GM18858 (cell line): ENCODE measurements around the gene NDST3.
A peak's percentile ranks its signal among the peaks of the same experiment; 100 is the strongest.
"Not testable (repeated sequence)": the region's sequence is repeated elsewhere in the genome, so short reads cannot be mapped to it uniquely, and the experiment has no call there.

Experiments
- ATAC-seq: cut with Tn5 transposase; IDR thresholded peaks from one replicate; pipeline ENCODE4 v1.9.1; 2021; ENCODE audit not compliant: unreplicated experiment

NDST3 gene

DNA sequence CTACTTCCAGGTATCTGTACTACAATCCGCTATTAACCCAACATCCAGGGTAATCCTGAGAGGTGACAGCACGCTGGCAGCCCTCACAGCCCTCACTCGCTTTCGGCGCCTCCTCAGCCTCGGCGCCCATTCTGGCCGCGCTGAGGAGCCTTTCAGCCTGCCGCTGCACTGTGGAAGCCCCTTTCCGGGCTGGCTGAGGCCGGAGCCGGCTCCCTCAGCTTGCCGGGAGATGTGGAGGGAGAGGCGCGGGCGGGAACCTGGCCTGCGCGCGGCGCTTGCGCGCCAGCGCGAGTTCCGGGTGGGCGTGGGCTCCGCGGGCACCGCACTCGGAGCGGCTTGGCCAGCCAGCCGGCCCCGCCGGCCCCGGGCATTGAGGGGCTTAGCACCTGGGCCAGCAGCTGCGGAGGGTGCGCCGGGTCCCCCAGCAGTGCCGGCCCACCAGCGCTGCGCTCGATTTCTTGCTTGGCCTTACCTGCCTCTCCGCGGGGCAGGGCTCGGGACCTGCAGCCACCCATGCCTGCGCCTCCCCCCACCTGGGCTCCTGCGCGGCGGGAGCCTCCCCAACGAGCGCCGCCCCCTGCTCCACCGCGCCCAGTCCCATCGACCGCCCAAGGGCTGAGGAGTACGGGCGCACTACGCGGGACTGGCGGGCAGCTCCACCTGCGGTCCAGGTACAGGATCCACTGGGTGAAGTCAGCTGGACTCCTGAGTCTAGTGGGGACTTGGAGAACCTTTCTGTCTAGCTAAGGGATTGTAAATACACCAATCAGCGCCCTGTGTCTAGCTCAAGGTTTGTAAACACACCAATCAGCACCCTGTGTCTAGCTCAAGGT, 231.2 kb downstream of the NDST3 start:
- no peak for ATAC-seq

DNA sequence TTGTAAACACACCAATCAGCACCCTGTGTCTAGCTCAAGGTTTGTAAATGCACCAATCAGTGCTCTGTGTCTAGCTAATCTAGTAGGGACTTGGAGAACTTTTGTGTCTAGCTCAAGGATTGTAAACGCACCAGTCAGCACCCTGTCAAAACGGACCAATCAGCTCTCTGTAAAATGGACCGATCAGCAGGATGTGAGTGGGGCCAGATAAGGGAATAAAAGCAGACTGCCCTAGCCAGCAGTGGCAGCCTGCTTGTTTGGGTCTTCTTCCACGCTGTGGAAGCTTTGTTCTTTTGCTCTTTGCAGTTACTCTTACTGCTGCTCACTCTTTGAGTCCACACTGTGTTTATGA, 231.8 kb downstream of the NDST3 start:
- ATAC-seq = not testable (repeated sequence)

DNA sequence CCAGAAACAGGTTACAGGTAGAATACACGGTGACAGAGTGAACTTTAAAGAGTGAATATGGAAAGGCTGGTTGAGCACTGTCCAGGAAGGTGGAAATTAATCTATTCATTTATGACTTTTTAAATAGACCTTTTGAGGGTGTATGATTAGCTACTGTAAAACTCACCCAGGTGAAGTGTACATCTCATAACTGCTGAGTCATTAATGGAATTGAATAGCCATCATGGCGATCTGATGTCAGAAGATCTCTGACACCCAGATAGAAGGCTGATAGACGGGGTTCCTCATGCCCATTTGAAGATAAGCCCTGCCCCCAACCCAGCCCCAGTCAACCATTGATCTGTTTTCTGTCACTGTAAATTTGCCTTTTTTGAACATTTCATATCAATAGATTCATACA, 234.5 kb downstream of the NDST3 start:
- no peak for ATAC-seq

DNA sequence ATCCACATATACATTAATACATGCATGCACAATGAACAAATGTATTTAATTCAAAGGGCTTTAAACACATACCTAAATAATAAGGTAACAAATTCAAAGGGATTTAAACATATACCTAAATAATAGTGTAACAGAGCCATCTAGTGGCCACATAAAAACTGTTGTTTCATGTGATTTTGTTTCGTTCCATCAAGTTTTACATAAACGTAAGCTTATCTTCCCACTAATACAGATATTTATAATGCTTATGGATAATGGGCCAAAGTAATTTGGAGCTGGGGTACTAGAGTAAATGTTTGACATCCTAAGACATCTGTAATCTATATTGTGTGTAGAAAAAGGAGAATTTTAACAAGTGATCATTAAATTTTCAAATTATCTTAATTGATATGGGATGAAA, 236.2 kb downstream of the NDST3 start:
- ATAC-seq = peak; percentile 57

DNA sequence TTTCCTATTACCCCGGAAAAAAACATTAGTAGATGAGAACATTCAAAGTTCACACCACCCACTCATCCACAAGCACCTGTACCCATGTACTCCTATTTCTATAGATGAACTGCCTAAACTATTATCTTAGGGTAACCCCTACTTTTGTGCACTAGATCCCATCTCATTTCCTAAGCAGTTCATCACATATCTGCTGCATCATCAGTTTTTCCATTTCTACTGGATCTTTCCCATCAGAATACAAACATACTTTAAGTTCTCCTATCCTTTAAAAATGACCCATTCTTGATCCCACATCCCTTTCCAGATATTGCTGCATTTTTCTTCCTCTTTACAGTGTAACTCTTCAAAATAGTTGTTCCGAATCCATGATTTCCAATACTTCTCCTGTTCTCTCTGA, 237.5 kb downstream of the NDST3 start:
- ATAC-seq = no peak

DNA sequence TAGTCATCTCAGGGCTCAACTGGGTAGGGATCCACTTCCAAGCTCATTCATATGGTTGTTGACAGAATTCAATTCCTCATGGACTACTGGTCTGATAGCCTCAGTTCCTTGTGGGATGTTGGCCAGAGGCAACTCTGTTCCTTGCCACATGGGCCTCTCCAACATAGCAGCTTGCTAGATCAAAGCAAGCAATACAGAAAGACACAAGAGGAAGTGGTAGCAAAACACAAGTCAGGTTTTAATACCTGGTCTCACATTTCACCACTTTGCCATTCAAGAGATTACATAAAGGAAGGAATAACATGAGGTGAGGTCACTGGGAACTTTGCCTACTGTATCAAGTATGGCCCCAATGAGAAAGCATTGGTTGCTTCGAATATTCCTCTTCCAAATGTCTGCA, 239.4 kb downstream of the NDST3 start:
- ATAC-seq = no peak

DNA sequence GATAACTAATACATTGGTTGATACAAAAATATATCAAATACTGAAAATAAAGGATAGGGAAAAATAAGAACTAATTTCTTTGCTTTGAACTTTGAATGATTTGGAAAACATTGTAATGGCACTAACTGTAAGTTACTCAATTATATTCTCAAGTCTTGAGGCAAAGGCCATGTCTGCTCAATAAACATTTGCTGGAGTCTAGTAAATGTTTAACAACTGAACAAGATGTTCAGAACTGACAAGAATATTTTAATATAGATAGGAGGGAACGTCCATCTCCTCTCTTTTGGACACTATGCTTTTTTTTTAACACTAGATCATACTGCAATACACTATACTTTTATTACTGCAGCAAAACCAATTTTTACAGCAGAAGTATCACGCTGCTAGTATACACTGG, 242.3 kb downstream of the NDST3 start:
- ATAC-seq = no peak

DNA sequence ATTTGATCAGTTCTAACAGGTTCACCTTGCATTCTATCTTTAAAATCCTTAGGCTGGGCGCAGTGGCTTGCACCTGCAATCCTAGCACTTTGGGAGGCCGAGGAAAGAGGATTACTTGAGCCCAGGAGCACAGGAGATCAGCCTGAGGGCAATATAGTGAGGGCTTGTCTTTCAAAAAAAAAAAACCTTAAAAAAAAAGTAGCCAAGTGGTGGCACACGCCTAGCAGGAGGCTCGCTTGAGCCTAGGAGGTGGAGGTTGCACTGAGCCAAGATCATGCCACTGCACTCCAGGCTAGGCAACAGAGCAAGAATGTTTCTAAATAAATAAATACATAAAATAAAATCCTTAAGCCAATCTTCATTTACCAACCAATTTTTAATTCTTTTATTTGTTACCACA, 243.0 kb downstream of the NDST3 start:
- ATAC-seq = no peak

DNA sequence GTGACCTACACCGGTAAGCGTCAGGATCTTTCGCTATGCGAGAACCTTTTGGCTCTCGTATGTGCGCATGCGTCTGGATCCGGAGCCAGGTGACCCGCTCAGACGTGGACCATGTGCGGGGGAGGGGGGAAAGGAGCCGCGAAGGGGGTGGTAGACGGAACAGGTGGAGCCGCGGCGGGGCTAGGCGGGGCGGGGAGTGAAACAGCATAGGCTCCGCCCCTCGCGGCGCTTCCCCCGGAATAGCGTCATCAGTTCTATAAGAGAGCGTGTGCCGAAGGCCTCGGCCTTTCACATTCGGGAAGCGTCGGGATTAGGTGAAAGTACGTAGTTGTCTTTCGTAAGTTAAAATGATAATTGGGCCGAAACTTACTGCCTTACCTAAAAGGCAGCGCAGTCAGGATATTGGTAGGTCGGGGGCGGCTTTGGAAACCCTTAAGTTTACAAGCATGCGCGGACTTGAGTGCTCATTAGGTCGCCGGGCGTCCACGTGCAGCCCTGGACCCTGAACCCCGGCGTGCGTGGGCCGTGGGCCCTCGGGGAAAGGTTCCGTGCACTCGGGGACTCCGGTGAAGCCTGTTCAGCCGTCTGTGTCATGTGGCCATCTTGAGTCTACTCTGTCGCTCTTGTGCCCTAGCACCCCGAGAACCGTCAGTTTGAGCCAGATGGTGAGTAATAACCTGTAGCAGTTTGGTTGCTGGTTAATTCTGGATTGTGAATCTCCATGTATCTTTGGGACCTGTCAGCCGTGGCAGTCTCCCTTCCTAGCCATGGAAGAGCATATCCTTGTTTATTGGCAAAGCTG, 244.4 kb downstream of the NDST3 start:
- peak; percentile 67 for ATAC-seq

DNA sequence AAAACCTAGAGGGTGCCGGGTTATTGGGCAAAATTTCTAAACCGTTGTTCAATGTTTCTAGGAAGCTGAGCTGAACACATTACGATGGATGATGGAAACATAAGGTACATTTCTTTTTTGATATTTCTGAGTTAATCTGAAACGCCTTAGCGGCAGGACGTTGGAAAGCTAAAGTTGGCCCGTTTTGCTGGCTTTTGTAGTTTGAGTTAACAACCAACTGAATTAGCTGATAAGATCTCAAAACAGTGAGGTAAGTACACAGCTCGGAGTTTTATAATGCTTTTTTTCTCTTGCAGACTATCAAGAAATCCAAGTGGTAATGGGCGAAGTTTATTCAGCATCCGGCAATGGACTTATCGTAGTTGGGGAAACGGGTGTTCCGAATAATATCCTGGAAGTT, 245.0 kb downstream of the NDST3 start:
- ATAC-seq = no peak

DNA sequence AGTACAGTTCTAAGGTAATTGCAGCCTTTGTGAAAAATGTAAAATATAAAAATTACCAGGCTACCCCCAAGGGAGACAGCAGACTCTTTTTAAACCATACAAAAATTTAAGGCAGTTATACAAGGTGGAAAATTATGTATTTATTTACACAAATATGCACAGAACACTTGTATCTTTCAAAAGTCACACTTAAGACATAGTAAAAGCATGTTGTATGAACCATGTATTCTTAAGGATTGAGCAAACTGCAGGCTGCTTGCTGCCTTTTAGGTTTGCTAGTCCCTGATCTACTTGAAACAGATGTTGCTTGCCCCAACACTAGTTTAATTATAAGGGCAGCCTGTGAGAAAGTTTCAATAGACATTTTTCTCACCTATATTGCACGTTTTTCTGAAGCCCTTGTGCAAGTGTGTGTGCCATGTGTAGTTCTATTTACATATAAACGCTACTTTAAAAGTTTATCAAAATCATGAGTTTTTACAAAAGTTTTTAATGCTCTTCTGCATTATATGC, 245.7 kb downstream of the NDST3 start:
- ATAC-seq = no peak

DNA sequence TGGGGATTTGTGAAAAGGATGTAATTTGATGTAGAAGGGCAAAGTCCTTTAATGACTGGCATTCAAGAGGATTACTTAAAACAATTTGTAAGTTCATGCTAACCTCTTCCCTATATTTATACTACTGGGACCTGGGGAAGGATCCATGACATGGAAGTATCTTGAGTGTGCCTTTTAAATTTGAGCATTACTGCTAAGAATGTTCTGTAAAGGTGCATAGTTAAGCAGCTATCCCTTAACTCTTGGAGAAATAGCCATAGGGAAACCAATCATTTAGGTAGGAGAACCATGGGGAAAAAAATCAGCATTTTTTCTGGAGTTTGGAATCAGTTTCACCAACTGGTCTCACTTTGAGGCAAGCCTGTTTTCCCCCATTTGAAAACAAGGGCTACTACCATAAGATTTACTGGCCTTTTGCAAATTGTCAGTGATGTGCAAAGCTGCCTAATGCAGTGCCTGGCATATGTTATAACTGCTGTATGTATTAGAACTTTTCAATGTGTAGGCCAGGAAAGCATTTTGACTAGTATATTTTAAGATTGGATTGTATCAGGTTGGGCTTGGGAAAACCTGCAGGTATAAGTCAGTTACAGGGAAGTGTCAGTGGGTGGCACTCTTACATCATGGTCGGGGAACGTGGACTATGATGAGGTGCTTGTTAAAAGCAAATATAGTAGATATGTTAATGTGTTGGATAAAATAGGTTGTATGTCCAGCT, 246.4 kb downstream of the NDST3 start:
- peak; percentile 22 for ATAC-seq

DNA sequence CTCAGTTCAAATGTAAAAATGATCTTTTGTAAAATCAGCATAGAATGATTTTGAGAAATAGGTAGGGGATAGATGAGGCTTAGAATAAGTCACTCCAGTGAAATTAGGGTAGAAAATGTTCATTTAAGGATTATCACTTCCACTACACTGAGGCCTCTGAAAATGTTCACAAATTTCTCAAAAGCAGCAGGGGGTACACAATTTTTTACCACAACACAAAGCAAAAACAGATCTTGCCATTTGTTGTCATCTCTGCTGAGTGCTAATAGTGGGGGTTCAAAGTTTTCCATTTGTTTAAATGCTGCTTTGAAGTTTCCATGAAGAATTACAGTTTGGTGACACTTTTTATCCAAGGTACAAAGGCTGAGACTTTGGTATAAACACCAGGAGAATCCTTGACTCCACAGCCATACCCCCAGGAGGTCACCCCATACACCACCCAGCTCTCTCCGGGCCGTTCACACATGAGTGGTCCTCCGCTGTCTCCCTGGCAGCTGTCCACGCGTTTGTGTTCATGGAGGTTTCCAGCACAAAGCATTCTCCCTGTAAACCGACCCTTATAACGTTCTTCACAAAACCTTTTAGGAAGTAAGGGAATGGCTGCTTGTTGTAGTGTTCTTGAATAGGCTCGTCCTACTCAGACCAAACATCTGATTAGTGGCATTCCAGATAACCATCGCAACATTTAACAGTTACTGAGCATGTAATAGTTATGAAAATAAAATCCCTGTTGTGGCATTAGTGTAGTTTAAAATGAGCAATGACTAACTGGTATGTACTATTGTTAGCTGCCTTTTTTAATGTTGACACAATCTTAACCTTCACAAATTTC, 247.5 kb downstream of the NDST3 start:
- no peak for ATAC-seq

DNA sequence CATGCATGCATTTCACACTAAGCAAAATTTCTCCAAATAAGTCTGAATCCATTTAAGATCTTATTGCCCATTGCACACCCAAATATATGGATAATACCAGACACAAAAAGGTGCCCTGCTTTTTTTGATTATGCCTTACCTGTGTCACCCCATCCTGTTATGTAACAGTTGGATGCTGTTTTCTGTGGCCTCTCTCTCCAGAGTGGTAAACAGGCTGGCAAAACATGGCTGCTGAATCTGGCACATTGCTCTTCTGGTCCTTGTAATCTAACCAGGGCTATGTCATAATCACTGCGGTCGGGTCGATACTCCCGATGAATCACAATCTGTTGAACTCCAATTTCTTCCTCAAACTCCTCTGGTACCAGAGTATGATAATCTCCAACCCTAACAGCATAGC, 248.4 kb downstream of the NDST3 start:
- ATAC-seq = no peak

DNA sequence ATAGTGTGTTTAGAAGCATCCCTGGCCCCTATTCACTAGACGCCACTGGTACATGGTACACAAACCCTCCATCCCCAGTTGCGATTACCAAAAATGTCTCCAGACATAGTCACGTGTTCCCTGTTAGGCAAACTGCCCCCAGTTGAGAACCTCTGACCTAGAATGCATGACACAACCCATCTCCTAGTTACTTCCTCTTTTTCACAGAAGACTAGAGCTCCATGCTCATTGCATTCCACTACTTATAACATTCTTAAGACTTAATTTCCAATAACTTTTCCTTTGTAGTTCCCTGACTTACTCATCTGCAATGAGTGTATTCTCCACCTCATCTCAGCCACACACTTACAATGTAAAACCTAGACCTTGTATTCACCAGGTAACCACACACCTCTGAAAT, 249.9 kb downstream of the NDST3 start:
- ATAC-seq = peak; percentile 55

DNA sequence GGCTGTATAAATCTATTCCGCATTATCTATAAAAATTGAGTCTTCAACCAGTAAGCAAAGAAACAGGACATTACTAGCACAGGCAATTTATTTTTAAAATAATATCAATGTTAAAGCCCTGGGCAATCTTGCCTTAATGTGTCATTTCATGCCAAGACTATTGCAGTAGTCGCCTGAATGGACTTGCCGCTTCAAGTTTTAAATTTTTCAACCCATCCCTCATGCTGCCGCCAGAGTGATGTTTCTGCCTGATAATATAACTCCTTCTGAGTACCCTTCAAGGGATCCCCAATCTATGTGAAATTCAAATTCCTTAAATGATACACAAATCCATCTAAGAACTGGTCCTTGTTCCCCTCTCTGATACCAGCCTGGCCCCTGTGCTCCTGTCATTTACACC, 251.6 kb downstream of the NDST3 start:
- ATAC-seq = no peak

DNA sequence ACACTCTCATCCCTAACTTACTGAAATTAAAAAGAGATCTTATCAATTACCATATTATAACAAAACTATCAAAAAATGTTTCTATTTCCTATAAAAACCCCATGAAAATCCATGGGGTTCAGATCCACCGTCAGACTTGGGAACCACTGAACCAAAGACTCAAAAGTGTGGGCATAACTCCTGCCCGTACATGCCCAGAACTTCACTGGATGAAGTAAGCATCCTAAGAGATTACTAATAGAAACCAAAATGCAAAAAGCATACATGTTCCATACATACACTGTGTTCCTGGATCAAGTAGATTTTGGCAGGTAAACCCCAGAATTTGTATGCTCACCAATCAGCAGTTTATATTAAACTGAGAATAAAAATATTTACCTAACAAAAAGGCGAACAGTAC, 252.4 kb downstream of the NDST3 start:
- ATAC-seq = no peak

DNA sequence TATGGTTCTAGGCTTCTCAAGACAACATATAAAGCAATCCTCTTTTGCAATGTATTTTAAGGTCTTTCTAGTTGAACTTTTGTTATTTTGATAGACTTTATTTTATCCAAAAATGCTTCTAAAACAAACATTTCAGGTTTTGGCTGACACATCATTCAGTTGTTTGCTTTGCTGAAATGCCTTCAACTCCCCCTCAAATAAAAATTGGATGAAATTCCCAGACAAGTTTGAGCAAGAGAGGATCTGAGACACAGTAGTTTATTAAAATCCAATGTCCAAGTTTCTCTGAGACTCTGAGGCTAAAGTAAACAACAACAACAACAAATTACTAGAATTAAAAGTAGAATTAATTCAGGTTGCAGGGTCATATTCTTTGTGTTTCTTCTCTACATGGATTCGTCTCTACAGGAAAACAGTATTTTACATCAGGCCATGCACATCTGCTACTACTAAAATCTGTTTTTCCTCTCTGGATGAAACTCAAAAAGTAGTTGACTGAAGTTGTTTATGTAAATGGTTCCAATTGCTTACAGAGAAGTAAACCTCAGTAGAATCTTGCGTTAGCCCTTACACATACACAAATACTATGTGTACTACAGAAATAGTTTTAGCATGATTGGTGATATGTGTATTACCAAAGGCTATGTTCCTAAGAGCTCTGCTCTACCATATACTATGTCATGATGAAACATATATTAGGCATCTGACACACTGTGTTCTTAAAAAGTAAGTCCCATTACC, 253.6 kb downstream of the NDST3 start:
- no peak for ATAC-seq

DNA sequence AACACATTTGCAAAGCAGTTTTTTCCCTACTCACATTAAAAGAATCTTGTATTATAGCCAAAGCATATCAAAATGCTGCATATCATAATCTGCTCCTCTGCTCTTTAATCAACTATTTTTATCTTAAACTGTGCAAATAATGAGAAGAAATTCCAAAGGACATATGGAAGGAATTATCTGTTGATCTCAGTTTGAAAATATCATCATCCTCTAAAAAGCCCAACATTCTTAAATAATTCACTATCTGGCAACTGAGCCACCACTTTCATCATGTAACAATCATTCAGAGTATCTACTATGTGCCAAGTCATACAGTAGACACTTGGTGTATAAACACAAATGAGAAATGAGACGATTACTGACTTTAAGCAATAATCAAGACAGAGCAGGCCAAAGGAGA, 255.5 kb downstream of the NDST3 start:
- ATAC-seq = no peak

DNA sequence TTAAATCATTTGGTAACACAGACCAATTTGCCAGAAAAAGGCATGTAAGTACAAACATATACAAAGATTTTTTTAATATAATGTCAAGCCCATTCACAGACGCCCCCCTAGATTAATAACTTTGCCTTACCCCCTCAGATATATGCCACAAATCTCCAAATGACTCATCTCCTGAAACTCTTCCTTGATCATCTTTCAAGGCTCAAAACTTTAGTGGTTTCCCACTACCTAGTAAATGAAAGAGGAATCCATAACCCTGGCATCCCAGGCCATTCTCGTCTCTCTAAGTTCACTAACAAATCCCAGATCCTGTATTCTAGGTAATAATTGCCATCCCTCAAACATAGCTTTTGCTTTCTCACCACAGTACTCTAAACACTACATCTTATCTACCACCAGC, 256.7 kb downstream of the NDST3 start:
- ATAC-seq = no peak
